H54 (cell line): ENCODE measurements around the gene RBM23.

Experiments
- DNase-seq: peaks from one replicate; pipeline ENCODE4 v3.0.0; 2011; ENCODE audit warnings: low spot score, mixed read lengths; ENCODE audit not compliant: insufficient read length
- FAIRE-seq: peaks from 3 replicates; lab custom pipeline; 2011; peaks lifted over from hg19 to GRCh38; lab: Jason Lieb, UNC
- POLR2A ChIP-seq: IDR thresholded peaks from 2 replicates; pipeline ENCODE4 v1.6.1; 2011; ENCODE audit warnings: low read depth, mild to moderate bottlenecking, low read length

RBM23 gene

GRCh38 chr14:22905627-22906026, 13.3 kb downstream of the RBM23 start:
- DNase-seq (no peak), FAIRE-seq (no peak)
- TF ChIP-seq POLR2A = no peak

- no peak for TF ChIP-seq POLR2A
- FAIRE-seq = no peak
- no peak for DNase-seq
These were observed 15.2 kb downstream of the RBM23 start for GRCh38 chr14:22903742-22904087.

- FAIRE-seq (no peak), DNase-seq (no peak)
- no peak for TF ChIP-seq POLR2A
These were observed 17.1 kb downstream of the RBM23 start for GRCh38 chr14:22901799-22902198.

- FAIRE-seq (no peak), DNase-seq (no peak)
- TF ChIP-seq POLR2A = no peak
These were observed 18.7 kb downstream of the RBM23 start for GRCh38 chr14:22900081-22900799.

GRCh38 chr14:22898302-22899090, 20.5 kb downstream of the RBM23 start:
- no peak for TF ChIP-seq POLR2A
- DNase-seq (no peak), FAIRE-seq (no peak)

- FAIRE-seq (no peak), DNase-seq (no peak)
- TF ChIP-seq POLR2A = no peak
These were observed 21.6 kb downstream of the RBM23 start for GRCh38 chr14:22897357-22897756.

- TF ChIP-seq POLR2A = no peak
- FAIRE-seq = no peak
- DNase-seq = no peak
These were observed 22.2 kb downstream of the RBM23 start for GRCh38 chr14:22896760-22897159.

- FAIRE-seq (no peak), DNase-seq (no peak)
- no peak for TF ChIP-seq POLR2A
These were observed 22.6 kb downstream of the RBM23 start for GRCh38 chr14:22896356-22896755.

GRCh38 chr14:22895402-22895801, 23.5 kb downstream of the RBM23 start:
- DNase-seq (no peak), FAIRE-seq (no peak)
- TF ChIP-seq POLR2A = no peak

GRCh38 chr14:22893706-22894105, 25.2 kb downstream of the RBM23 start:
- DNase-seq (no peak), FAIRE-seq (no peak)
- no peak for TF ChIP-seq POLR2A

GRCh38 chr14:22892488-22892887, 26.5 kb downstream of the RBM23 start:
- FAIRE-seq (no peak), DNase-seq (no peak)
- no peak for TF ChIP-seq POLR2A

GRCh38 chr14:22890416-22890815, 28.5 kb downstream of the RBM23 start:
- TF ChIP-seq POLR2A = no peak
- DNase-seq (no peak), FAIRE-seq (no peak)

GRCh38 chr14:22888662-22889061, 30.3 kb downstream of the RBM23 start:
- DNase-seq = no peak
- TF ChIP-seq POLR2A = no peak
- no peak for FAIRE-seq

- FAIRE-seq = no peak
- no peak for DNase-seq
- no peak for TF ChIP-seq POLR2A
These were observed 31.0 kb downstream of the RBM23 start for GRCh38 chr14:22887990-22888378.
